Astrocyte (in vitro differentiated cells and primary cell): ENCODE results near the gene SEMA7A.

Experiments used
- CTCF ChIP-seq: IDR thresholded peaks from 2 replicates; pipeline ENCODE4 v1.5.1; 2011; ENCODE audit warnings: low read depth, mild to moderate bottlenecking, inconsistent platforms, low read length, moderate library complexity; ENCODE audit not compliant: insufficient read depth
- EZH2 ChIP-seq: IDR thresholded peaks from 2 replicates; pipeline ENCODE4 v1.6.1; 2012; ENCODE audit warnings: mild to moderate bottlenecking, low read length, inconsistent platforms; ENCODE audit not compliant: insufficient read depth

- no peak for TF ChIP-seq CTCF
- TF ChIP-seq EZH2 = no peak
Measured at GRCh38 chr15:74417225-74417624, 16.5 kb downstream of the SEMA7A start.
